ENCODE results near the gene LIPT2. TPM values are rescaled to one million over a fixed set of nuclear protein-coding genes. Genes with fewer than 3 reads are reported as not detected.
A peak's percentile ranks its signal among the peaks of the same experiment; 100 is the strongest.

The LIPT2 gene
- total RNA-seq, 1 donor from 2014 or later: 8.0 TPM

DNA sequence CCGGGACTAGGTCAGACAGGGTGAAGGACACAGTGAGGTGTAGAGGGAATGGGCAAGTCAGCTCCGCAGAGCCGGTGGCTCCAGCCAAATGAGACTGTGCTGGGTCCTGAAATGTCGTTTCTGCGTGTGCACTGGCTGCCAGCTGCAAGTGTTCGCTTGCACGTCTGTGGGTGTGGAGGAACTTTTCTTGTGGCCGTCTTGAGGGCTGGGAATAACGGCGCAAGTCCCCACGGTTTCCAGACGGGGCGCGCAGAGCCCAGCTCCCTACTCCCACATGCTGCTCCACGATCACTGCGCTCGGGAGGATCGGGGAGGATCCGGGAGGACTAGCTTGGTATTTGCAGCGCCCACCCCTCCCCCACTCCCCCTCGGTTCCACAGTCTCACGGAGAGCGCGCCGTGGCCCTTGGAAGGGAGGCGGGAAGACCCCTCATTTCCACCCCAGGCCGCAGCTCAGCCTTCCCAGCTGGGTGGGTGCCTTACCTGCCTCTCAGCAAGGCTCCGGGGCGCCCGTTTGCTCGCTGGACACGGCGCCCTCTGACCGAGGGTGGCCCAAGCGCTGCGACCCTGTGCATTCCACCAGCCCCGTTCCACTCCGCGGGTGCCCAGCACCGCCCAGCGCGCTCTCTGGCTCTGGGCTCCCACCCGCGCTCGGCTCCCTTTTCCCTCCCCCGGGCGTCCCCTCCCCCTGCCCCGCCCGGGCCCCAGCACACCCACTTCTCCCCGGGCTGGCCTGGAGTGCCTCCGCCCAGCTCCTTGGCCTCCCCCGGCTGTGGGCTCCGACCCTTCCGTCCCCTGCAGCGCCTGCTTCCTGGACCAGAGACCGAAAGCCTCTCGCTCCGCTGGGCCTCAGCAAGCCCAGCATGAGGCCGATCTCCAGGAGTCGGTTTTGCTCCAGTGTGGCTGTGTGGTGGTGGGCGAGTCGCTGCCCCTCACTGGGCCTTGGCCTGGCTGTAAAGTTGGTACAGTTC is 26.3 kb downstream of the LIPT2 start, which contains the start of gene KCNE3:
TSS of gene KCNE3 (minus strand) at position 634 of the 970 bp plus-strand sequence. CDS start 9,986 bp downstream, outside the sequence.
- DNase-seq (ENCODE audit: low spot score): peak; percentile 50

DNA sequence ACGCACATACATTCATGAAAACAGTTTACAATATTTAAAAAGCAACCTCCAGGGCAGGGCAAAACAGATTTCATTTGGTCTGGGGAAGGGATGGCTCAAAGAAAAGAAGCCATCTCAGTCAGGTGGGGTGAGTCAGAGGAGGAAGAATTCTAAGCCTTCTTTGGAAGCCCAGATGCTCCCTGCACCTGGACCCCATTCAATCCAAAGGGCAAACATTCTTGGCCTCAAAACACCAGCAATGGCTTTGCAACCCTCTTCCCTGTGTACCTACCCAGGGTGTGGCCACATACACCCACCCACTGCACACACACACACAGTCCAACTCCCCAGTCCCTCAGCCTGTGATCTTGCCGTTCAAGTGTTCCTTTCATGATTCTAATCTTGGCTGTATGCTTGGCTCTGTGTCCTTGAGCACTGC is 28.2 kb downstream of the LIPT2 start:
- peak; percentile 59 for DNase-seq (ENCODE audit: low spot score)

DNA sequence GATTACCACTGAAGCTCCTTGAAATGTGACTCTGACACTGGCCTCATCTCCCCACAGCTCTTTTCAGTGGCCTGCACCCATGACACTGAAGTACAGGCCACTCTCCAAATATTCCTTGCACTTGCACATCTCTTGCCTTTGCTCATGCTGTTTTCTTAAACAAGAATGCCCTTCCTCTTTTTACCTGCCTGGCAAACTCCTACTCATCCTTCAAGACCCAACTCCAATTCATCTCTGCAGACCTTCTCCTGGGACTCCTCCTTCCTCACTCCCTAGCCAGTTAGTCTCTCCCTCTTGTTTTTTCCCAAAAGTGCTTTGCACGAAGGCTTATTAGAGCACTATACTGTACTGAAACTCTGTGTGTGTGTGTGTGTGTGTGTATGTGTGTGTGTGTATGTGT is 28.8 kb downstream of the LIPT2 start:
- DNase-seq (ENCODE audit: low spot score): no peak

DNA sequence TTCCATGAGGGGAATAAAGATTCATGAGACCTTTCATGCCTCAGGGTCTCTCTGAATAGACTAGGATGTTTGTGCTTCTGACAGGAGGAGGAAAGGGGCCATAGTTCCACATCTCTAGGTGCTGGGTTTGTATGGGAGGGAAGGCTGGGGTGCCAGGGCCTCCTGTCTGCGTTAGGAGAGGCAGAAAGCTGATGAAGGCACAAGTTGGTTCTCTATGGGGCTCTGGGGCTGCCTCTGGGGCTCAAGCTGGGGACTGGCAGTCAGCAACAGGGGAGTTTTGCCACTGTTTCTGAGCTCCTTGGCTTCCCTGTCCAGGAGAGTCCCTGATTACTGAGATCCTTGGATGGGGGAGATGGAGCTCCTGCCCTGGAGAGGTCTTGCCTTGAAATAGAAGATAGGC is 30.3 kb downstream of the LIPT2 start:
- DNase-seq (ENCODE audit: low spot score): no peak

DNA sequence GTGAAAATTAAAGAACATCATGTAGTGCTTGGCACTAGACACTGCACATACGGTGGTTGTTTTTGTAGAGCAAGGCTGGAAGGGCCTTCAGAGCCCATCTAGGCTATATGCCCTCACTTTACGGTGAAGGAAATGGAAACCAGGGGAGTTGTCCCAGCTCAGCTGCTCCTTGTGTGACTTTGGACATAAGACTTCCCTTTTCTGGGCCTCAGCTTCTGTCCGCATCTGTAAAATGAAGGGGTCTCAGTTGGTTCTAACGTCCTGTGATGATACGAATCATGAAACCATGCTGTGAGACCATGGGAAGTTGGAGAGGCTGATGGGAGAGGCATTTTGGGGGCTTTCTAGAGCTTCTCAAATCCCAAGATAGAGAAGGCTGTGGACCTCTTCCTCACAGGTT is 30.9 kb downstream of the LIPT2 start:
- DNase-seq (ENCODE audit: low spot score): no peak

DNA sequence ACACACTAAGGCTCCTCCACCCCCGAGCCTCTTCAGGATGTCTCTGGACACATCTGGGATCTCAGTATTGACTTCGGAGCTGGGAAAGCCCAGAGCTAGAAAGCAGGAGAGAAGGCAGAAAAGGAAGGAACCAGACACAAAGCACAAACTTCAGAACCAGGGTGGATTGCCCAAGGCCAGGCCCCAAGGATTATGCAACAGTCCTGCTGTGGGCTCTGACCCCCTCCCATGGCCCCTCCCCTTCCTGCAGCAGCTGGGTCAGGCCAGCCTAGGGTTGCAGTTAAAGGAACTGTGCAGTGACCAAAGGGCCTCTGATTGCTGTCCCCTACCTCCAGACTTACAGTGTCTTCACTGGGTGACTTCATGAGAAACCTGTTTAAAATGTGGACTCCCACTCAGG is 31.5 kb downstream of the LIPT2 start:
- peak; percentile 76 for DNase-seq (ENCODE audit: low spot score)

DNA sequence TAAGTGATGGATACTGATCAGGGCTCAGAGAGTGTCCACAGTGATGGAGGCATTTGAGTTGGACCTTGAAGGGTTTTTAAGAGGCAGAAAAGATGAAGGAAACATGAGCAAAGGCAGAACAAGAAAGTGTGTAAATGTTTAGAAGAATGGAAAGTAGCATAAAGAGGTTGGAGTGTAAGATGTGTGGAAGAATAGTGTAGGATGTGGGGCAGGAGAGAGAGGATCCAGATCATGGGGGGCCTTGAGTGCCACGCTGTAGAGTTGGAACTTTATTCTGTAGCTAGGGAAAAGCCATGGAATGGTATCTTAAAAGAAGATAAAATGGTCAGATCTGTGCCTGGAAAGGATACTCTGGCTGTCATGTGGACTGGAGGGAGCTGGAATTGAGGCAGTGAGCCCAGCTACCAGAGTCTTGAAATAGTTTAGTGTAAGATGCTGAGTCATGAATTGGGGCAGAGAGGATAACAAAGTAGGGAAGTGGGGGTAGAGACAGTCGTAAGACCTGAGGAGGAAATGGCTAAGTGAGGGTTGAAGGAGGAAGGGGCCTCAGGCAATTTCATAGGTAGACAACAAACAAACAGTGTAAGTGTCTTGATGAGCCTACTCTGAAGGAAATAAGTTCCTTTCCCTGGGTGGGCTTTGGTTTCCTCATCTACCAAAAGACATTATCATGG is 32.9 kb downstream of the LIPT2 start:
- DNase-seq (ENCODE audit: low spot score): peak; percentile 43

DNA sequence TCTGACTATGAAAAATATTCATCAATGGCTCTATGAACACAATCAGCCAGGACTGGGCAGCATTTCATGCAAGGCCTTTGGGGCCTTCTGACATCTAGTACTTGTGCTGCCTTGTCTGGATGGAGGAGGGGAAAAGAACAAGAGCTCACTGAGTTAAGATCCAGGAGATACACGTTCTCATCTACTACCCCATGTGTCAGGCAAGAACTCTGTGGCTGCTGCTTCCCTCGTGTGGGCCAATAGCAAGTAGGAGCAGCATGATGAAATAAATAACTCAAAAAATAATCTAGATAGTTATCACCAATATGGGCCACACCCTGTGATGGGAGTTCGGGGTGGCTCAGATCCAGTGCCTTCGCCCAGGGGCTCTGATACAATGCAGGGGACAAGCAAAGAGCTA is 33.5 kb downstream of the LIPT2 start:
- no peak for DNase-seq (ENCODE audit: low spot score)

DNA sequence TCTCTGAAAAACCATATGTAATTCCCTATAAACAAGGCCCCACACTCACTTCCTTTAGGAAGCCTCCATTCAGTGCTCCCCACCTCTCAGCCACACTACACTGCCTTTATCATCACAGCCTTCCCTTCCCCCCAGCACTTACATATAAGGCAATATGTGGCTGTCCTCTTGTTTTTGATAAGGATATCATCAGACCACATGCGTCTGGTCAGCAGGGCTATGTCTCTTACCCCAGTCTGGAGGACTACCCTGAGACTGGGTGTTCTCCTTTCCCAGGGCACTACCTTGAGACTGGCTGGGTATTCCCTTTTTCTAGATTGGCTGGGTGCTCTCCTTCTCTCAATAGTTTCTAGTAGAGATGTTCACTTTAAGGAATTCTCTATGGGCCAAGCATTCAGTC is 33.9 kb downstream of the LIPT2 start:
- DNase-seq (ENCODE audit: low spot score): no peak

DNA sequence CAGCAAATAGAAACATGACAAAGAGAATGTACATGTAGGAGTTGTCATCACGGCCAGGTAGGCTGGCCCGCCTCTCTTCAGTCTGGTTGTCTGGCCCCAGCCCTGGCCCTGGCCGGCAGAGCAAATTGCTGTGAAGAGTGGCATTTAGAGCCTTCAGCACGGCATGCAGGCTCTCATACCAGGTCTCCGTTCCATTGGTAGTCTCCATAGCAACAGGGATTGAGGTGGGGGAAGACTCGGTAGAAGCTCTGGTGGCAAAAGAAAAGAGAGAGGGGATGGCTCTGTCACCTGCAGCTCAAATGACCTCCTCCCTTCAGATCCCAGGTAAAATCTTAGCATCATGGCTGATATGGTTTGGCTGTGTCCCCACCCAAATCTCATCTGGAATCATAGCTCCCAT is 36.2 kb downstream of the LIPT2 start:
- DNase-seq (ENCODE audit: low spot score): no peak

DNA sequence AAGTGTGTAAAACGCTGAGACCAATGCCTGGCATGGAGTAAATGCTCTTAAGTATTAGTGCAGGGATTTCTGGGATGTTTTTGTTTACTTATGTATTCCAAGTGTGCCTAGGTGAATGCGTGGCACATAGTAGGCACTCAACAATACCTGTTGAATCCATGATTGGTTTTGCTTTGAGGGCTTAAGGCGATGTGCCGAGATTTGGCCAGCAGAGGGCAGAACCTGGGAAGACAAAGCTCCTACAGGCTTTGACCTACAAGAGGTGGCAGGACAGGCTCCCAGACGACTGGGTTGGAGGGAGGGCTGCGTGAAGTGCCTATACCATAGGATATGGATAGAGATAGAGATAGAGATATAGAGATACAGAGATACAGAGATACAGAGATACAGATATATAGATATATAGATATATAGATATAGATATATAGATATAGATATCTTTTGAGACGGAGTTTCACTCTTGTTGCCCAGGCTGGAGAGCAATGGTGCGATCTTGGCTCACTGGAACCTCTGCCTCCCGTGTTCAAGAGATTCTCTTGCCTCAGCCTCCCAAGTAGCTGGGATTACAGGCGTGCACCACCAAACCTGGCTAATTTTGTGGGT is 40.0 kb downstream of the LIPT2 start:
- peak; percentile 77 for DNase-seq (ENCODE audit: low spot score)

DNA sequence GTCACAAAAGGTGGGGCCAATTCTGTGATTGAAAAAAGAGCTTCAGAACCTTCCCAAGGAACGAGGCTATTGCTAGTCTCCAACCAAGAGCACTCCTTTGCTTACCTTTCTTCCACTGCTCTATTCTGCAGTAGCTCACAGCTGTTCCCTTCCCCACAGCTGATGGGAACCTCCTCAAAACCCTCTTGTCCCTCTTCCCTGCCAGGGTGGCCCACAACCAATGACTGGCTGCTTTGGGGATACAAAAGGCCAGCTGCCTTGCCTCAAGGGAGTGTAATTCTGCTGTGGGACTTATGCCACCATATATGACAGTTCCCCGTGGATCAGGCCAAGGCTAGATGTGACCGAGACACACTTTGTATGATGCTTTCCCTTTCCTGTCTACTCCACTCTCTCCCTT is 41.2 kb downstream of the LIPT2 start:
- no peak for DNase-seq (ENCODE audit: low spot score)

DNA sequence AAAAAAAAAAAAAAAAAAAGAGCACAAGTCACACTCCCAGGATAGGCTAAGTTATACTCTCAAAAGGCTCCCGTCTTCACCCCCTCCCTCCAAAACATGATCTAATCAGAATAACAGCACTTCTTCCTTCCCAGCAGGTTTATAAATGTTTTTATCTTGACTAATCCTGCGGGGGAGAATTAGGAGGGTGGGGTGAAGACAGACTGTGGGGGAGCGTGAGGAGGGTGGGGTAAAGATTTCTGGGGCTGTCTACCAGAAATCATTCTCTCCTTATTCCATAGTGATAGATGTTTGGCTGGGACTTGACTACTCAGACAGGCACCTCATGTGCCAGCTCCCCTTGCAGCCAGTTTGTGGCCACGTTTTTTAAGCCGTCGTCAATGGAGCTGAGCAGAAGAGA is 43.2 kb downstream of the LIPT2 start:
- no peak for DNase-seq (ENCODE audit: low spot score)

DNA sequence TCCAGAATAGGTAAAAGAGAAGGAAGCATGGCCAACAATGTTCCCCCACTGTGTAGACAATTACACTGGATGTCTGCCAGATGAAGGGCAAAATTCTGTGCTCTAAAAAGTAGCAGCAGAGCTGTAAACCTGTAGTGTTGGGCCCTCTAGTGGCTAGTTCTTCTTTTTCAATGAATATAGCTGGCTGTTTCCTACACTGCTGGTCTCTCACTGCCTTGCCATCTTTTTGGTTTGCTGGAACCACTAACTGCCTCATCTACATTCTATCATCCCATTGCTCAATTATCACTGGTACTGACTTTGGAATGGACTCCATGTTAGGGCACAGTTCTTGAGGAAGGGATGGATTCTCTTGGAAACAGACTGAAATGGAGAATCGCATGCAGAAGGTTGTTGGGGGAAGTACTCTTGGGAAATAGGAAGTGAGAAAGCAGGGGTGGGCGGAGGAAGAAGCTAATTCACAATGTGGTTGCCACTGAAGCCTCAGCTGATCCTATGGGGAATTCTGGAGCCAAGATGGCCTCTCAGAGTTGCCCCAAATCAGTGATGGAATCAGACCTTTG is 44.1 kb downstream of the LIPT2 start:
- DNase-seq (ENCODE audit: low spot score): peak; percentile 64

DNA sequence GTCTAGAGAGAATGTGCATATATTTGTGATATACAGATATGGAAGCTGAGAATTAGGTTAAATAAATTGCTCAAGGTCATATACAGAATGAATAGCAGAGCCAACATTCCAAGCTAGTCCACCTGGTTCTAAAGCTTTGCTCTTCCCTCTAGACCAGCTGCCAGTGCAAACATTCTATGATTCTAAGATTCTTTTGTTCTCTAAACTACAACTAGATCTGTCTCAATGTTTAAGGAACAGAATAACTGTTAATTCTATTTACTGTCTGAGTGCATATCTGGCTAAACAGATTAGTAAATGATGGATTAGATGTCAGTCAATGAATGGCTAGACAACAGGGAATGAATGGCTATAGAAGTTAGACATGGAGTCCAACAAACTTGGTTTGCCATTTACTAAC is 45.8 kb downstream of the LIPT2 start:
- DNase-seq (ENCODE audit: low spot score): no peak

DNA sequence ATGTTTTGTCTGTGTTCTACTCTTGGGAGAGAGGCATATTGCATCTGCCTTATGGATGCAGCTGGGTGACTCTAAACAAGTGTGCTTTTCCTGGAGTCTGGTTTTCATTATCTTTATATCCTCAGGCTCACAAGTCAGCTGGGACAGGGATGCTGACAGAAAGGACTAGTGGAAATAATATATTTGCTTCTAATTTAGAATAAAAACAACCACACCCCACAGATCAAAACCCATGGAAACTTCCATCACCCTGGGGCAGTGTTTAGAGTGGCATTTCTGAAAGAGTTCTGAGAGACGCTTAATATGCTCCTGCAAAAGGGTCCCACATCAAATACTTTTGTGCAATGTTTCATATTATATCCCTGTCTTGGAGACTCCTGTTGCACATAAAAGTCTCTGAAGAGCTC is 47.0 kb downstream of the LIPT2 start:
- no peak for DNase-seq (ENCODE audit: low spot score)

DNA sequence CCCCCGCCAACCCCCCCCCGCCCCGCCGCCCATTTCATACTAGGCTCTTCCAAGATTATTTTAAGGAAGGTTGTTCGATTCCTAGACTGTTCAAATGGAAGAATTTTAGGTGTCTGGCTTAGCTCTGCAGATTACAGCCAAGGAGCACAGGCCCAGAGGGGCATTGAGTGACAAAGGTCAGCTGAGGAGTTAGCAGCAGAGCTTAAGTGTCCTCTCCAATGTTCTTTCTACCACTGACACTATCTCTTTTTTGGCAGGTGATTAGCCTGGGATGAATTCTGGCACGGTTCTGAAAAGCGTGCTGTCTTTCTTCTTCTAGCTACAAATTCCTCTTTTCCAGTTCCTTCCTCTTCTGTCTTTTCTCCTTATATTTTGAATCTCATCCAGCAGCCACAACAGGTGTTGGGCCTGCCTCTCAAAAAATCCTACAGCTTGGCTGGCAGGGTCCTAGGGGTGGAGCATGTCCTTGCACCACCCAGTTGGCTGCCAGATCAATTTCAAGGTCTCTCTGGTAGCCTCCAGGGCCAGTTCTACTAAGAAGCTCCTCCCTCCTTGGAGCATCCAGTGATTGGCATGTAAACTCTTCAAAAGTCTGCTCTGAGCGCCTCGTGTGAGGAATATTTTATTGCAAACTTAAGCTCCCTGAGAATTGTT is 49.2 kb downstream of the LIPT2 start:
- DNase-seq (ENCODE audit: low spot score): no peak

DNA sequence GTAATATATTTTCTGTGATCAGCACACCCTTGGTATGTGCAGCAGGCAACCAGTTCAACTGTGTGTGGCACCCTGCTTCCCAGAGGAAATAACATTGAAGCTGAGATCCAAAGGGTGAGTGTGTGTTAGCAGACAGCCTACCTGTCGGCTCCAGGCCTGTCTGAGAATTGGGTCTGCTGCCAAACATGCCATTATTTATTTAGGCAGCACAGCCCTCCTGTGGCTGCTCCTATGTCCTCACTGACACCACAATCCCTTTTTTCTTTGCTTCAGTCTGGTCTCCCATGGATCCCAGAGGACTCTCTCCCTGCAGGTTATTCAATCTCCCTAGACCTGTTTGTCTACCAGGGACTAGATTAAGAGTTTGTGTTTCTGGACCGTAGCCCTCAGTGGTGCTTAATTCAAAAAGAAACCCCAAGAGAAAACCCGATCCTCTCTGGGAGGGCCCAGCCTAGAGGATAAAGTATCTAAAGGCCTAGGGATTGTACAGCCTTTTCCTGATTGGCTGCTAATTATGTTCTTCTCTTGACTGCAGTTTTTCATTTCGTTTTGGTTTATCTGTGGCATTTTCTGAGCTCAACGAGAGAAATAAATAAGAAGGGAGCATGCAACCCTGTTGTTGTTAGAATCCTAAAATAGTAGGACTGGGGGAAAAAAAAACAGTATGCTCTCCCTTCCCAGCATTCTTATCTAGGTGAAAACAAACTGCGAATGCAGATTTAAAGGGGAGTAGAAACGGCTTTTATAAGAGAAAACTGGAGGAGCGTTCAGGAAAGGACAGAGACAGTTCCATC is 50.3 kb downstream of the LIPT2 start:
- peak; percentile 53 for DNase-seq (ENCODE audit: low spot score)

DNA sequence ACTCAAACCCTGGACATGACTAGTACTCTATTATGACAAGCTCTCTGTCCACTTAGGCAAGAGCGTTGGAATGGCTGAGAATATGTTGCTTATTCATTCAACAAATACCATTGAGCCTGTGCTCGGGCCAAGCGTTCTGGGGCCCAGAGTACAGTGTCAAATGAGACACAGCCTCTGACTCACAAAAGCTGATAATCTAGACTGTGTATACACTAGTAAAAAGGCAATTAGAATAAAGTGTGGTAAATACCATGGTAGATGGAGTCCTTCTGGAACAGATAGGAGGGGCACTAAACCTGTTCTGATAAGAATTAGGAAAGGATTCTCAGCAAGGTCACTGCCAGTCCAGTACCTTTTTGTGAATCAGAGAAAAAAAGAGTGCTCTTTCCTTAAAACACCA is 50.9 kb downstream of the LIPT2 start:
- no peak for DNase-seq (ENCODE audit: low spot score)

Measured in mucosa of gallbladder (tissue), 1 donor.